HK-2 (cell line): ENCODE results near the gene KLHL25.

ENCODE experiments used
- DNase-seq: peaks from one replicate; pipeline ENCODE4 v3.0.0-alpha.2; 2018; ENCODE audit not compliant: unreplicated experiment

Gene KLHL25

DNA sequence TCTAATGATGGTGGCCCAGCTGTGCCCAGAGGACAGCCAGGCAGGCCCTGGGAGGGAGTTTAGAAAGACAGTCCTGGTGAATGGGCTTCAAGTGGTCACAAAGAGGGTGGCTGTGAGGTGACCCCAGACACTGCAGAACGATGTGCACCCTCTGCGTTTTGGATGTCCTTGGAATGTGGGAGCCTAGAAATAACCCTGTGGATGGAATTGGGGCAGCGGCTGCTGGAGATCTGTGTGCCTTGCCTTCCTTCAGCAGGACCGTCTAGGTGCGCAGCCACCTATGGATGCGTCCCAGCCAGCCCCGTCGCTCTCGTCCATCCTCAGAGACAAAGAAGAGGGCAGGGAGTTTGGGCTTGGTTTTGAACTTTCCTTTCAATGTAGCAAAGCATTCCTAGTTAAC is 46.5 kb downstream of the KLHL25 start:
- no peak for DNase-seq

DNA sequence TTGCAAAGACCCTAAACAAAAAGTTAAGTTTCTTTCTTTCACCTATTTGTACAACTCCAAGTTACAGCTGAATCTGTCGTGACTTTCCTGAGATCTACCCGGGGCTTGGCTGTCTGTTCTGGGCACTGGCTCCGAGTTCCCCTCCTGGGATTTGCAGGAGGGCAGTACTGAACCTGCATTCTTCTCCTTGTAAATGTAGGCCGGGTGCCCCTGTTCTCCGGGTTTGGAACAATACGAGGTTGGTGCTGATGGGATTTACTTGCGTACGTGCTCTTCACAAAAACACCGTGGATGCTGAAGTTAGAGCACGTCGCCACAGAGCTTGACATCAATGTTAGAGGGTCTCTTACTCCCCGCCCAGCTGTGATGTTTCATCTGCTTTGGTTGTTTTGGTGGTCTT is 48.1 kb downstream of the KLHL25 start:
- no peak for DNase-seq

DNA sequence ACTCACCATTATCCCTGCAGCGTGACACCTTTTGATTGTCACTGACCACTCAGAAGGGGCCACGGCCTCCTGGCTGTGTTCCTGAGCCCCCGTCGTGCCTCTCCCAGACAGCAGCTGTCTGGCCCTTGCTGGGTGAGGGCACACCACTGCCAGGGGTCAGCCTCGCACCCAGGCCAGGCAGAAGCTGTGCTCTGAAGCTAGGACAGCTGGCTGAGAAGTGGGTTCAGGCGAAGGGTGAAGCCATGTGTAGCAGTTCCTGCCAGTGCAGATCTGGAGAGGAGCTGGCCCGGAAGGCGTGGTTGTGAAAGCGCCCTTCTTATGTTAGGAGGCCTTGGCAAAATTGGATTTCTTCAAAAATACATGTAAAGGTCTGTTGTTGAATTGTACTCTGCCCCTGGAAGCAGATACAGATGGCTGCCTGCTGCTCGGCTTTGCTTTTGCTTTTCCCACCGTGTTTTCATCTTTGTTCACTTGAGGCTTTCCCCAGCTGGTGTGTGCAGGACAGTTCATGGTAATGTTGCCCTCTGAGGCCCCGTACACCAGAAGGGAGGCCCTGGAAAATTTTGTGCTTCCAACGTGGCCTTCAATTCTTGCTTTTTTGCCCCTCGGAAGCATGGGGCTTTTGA is 49.1 kb downstream of the KLHL25 start:
- DNase-seq: no peak

DNA sequence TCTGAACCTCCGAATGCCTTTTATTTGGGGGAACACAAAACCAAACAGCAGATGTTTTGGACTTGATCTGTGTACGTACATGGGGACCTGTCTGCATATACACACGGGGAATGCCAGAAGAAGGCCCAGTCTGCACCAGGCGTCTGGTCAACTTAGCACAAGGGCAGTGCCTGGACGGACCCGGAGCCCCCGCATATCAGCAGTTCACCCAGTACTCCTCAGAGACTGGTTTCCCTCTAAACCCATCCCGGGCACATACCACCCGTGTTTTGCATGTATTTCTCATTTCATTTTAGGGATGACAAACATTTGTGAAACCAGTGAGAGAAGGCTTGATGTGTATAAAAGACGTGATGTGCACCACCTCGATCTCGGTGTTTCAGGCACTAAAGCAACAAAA is 49.7 kb downstream of the KLHL25 start:
- DNase-seq: no peak

DNA sequence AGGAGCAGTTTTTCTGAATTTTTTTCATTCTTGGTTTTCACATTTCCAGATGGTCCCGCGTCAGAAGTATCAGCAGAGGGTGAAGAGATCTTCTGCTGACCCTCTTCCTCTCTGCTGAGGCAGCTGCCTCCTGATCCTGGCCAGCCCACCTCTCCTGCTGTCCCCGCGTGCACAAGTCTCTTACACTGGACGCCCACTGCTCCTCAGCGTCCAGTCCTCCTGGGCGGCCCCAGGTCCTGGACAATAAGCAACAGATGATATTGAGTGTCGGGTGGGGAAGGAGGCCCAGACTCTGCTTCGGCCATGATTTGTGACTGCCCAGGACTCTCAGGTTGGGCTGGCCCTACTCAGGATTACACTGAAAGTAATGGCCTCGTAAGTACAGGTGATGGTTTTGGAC is 50.1 kb downstream of the KLHL25 start:
- no peak for DNase-seq

DNA sequence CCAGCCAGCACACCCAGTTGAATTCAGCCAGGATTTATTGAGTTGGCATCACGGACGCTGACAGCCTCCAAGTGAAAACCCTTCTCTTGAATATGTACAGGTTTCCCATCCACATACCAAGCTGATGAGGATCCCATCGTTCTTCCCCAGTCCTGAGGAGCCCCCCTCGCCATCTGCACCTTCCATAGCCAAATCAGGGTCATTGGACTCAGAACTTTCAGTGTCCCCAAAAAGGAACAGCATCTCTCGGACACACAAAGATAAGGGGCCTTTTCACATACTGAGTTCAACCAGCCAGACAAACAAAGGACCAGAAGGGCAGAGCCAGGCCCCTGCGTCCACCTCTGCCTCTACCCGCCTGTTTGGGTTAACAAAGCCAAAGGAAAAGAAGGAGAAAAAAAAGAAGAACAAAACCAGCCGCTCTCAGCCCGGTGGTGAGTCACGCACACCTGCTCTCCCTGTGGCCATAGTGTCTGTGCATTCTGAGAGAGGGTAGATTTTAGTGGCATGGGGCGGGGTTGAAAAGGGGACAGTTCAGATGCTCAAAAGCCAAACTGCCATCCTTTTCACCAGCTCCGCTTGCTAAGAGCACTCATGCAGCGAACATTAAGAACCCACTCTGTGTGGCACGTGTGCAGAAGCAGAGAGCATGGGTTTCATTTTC is 51.2 kb downstream of the KLHL25 start:
- no peak for DNase-seq

DNA sequence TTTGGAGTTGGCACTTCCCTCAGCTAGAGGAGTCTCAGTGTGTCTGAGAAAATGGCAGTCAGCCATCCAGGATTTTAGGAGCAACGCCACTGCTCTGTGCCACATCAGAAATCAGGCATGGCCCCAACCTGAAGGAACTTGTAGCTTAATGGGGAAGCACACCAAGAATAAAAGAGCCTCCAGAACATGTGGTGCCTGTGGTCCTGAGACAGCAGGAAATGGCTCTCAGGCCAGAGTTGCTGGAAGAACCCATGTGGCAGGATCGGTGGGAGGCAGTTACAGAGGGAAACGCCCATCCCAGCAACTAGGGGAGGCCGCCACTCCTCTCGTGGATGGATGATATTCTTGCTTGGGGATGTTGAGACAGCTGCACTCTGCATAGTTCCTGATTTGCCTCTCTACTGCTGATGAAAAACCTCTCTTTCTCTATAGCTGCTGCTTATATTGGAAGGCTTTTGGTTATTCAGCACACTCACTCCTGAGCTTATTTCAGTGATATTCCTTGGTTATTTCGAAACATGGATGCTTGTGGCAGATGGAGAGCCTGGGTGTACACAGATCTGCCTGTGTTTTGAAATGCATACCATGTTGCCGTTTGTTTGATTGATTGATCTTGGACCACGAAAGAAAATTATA is 52.4 kb downstream of the KLHL25 start:
- no peak for DNase-seq

DNA sequence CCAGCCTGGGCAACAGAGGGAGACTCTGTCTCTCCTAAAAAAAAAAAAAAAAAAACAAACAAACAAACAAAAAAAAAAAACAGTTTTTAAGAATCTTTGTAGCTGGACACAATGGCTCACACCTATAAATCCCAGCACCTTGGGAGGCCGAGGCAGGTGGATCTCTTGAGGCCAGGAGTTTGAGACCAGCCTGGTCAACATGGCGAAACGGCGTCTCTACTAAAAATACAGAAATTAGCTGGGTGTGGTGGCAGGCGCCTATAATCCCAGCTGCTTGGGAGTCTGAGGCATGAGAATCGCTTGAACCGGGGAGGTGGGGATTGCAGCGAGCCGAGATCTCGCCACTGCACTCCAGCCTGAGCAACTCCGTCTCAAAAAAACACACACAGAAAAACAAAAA is 53.1 kb downstream of the KLHL25 start:
- DNase-seq: no peak

DNA sequence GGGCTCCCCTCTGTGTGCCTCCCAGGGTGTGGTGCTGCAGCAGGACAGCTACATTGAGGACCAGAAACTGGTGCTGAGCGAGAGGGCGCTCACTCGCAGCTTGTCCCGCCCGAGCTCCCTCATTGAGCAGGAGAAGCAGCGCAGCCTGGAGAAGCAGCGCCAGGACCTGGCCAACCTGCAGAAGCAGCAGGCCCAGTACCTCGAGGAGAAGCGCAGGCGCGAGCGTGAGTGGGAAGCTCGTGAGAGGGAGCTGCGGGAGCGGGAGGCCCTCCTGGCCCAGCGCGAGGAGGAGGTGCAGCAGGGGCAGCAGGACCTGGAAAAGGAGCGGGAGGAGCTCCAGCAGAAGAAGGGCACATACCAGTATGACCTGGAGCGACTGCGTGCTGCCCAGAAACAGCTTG is 53.7 kb downstream of the KLHL25 start:
- no peak for DNase-seq

DNA sequence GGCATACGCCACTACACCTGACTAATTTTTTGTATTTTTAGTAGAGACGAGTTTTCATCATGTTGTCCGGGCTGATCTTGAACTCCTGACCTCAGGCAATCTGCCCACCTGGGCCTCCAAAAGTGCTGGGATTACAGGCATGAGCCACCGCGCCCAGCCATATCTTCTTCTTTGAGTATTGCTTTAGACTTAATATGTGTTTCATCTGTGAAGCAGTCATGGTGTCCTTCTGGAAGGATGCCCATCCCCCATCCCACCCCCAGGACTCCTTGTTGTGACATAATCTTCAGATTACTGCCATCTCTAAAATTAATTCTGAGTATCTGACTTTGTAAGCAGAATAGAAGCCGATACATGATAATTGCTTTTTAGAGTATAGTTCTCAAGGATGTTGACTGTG is 57.7 kb downstream of the KLHL25 start:
- no peak for DNase-seq

DNA sequence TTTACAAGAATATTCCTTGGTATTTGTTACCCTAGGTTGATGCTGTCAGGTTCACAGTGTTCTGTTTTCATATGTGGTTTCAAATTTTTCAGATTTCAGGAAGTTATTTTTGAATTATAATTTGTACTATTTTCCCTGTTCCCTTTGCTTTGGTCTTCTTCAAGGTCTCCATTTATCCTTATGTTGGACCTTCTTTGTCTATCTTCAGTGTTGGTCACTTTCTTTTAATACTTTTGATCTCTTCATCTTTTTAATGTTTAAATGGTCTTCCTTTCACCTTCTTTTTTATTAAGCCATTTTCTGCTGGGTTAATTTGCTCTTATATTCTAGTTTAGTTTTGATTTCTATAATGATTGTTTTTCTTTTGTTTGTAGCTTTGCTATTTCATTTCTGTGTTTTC is 61.3 kb downstream of the KLHL25 start:
- DNase-seq: no peak

DNA sequence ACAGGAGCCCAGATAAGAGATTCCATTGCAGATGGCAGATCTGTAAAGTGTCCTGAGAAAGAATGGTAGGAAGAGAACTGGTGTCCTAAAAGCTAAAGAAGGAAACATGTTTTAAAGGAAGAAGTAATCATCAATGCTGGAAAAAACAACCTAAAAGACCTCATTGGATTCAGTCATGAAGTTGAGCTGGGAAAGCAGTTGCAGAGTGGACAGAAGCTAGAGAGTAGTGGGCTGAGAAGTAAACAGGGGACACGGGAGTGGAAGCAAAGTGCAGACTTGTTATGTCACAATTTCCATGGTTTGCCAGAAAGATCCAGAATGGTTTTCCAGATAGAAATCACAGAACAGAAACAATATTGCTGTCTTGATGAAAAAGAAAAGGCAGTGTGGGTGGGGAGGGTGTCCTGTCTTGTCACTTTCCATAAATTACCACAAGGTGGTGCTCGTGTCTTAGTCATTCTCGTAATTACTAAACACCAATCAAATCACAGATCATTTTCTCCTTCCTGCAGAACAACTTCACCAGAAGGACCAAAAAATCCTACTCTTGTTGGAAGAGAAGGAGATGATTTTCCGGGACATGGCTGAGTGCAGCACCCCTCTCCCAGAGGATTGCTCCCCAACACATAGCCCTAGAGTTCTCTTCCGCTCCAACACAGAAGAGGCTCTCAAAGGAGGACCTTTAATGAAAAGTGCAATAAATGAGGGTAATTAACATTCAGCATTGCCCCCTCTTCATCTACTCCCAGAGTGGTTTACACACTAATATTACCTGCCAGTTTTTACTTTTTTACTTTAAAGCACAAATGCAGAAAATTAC is 64.5 kb downstream of the KLHL25 start:
- DNase-seq: no peak

DNA sequence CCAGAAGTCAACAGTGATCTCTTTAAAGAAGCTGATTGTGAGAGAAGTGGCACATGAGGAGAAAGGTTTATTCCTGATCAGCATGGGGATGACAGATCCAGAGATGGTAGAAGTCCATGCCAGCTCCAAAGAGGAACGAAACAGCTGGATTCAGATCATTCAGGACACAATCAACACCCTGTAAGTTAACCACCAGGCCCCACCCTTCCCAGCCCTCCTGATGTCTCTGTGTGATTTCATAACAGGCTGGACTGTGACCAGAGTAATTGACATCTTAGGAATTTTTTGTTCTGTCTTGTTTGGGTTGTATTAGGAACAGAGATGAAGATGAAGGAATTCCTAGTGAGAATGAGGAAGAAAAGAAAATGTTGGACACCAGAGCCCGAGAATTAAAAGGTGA is 67.7 kb downstream of the KLHL25 start:
- no peak for DNase-seq

DNA sequence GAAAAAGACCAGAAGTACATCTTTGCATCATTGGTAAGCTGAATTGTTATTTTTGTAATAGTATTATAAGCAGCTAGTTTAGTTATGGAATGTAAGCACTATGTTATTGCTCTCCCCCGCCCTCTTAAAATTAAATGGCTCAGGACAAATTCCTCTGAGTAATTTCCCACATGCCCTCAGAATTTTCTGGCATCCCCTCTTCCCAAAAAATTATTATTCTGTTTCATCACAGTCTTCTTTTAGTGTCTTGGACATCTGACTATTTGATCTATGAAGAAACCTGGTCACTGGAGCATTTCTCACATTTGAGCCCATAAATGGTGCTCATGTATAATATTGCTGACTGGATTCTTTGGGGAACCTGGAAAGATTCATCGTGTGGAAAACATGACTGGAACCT is 68.3 kb downstream of the KLHL25 start:
- no peak for DNase-seq

DNA sequence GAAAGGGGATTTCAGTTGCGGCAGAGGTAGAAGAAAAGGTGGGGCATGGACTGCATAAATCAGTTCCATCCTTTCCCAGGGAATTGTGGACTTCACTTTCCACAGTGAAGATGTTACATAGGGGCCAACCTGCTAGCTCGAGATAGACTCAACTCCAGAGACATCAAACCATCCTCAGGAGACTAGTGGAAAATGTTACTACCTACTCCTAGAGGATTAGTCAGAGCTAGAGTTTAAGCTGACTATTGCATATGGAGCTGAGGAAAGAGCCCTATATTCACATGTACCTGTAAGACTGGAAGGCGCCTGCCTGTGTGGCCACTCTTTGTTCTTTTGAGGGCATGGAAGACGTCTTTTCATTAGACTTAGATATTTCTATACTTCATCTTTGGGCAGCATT is 69.2 kb downstream of the KLHL25 start:
- no peak for DNase-seq

DNA sequence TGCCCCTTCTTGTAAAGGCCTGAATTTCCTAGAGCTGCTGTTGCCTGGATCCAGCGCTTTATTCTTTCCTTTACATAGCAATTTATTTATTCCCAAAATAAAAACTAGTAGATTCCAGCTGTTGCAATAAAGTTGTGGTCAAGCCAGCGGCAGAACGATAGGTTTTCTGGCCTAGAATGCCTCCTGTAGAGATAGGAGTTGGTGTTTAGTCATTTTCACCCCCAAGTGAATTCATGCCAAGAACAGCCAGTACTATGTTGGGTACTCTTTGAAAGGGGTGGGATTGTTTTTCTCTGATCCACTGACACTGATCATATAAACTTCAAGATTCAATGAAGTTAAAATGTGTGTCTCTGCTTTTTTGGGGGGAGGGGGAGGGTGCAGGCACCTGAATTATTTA is 69.7 kb downstream of the KLHL25 start:
- DNase-seq: no peak

DNA sequence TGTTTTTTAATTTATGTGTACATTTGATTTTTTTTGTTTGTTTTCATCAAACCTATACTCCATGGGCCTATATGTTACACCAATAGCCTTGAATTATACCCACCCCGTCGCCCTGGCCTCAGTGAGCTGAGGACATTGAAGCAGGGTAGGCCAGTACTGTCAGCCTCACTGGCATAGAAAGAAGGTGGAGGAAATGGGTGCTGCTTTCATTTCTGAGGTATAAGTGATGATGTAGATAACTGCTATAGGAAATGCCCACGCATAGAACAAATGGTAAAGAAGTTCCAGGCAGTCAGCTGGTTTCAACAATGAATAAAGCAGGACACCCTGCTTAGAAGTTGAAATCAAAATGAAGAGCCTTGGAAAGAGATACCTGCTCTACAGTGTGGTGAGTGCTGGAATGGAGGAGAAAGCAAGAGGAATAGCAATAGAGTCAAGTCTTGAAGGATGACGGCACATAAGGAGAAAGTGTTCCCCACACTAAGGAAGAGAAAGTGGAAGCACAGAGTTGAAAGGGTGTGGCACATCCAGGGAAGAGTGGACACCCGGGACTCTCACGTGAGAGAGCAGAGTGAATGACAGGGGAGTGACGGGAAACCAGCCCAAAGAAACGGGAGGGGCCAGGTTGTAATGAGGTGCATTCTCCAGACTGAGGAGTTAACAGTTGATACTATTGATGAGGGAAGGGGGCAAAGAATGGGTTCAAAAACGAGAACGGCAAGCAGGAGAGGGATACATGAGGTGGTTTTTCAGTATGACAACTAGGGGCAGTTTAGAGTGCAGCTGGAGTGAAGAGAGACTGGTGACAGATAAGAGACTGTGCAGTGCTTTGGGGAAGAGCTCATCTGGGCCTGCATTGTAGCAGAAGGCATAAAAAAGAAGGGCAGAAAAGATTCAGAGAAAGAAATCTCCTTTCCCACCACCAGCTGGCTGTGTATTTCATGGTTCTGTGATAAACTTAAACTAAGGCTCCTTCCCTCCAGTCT is 70.5 kb downstream of the KLHL25 start:
- no peak for DNase-seq

DNA sequence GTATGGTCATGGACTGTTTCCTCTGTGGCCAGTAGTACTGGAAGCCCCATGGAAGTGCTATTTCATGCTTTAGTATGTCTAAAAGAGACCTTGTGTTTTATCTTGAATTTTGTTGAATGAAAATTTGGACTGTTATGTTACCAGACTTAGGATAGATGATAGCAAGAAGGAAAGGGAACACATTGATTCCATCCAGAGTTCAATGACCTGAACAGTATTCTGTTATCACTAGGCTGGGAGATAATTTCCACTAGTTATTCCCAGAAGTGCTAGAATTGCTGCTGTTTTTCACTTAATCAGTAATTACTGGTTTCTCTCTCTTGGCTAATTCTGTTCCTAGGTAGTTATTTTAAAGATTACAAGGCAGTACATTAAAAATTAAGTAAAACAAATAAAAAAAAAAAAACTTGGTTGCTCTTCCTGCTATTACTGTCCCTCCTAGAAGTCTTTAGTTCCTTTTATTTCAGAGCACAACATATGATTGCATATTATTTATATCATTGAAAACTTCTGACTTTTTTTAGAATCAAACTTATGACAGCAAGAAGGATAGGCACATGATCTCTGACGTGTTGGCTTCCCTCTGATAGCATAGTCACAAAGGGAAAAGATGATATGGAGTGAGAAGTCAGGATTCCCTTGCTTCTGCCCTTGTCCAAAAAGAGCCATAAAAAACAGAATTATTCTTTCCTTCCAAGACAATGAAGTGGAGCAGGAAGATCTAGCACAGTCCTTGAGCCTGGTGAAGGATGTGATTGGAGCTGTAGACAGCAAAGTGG is 72.2 kb downstream of the KLHL25 start:
- DNase-seq: no peak

DNA sequence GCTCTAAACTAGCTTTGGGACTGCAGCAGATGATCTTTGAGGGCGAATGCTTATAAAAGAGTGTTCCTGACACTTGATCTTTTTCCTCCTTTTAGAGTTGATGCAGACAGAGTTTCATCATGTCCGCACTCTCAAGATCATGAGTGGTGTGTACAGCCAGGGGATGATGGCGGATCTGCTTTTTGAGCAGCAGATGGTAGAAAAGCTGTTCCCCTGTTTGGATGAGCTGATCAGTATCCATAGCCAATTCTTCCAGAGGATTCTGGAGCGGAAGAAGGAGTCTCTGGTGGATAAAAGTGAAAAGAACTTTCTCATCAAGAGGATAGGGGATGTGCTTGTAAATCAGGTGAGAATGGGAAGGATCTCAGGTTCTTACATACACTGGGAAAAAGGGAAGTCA is 75.7 kb downstream of the KLHL25 start:
- DNase-seq: no peak

DNA sequence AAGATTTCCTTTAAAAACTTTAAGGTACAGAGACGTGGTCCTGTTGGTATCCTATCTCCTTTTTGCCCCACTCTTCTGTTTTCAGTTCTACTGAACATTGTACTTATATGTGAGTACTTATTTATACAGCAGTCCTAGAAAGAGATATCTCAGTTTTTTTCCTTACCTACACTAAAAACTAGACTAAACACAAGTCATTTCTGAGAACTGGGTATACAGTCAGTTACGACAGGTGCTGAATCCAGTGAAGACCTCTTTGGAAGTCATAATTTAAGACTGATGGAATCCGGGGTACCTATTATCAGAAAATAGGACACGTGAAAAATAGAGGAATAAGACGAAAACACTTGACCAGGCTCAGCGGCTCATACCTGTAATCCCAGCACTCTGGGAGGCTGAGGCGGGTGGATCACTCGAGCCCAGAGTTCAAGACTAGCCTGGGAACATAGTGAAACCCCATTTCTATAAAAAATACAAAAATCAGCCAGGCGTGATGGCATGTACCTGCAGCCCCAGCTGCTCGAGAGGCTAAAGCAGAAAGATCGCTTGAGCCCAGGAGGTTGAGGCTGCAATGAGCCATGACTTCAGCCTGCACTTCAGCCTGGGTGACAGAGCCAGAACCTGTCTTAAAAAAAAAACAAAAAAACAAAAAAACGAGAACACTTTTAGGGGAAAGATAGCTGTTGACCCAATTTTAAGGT is 76.3 kb downstream of the KLHL25 start:
- DNase-seq: no peak
